HG03108 (cell line): ENCODE data around the gene SH3GLB1.

Source experiments
- ATAC-seq: cut with Tn5 transposase; IDR thresholded peaks from one replicate; pipeline ENCODE4 v1.9.1; 2021; ENCODE audit warnings: moderate library complexity; ENCODE audit not compliant: unreplicated experiment

Gene SH3GLB1

GRCh38 chr1:86773341-86774288, 69.2 kb downstream of the SH3GLB1 start:
- peak; percentile 18 for ATAC-seq

GRCh38 chr1:86774305-86775295, 70.2 kb downstream of the SH3GLB1 start:
- ATAC-seq = peak; percentile 99

DNA sequence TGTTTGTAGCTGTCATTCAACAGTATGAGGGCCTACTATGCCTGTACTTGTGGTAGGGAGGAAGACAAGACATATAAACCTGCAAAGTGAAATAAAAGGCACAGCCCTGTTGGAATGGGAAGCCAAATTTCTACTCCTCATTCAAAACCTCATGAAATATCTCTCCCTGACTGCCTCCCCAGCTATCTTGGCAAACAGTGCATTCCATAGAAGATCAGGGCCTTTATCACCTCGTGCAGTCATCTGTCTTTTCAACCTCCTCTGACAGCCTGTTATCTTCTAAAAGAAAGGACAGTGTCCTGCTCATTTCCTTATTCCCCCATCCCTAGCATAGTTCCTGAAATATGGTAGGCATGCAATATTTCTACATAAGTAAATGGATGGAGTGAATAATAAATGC, 71.0 kb downstream of the SH3GLB1 start:
- no peak for ATAC-seq

DNA sequence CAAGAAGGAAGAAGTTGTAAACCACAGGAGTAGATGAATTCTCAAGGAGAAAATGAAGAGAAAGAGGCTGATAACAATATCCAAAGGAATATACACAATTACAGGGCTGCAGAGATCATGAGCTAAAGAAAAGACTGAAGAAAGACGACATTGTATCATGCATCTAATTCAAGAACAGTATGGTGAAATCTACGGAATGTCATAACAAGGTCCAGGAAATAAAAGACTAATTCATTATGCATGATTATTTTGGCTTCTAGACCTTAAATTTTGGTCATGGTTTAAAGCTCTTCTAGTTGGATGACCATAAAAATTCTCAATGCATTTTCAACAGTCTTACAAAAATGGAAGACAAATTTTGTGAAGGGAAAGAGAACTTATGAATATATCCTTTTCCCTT, 71.7 kb downstream of the SH3GLB1 start:
- ATAC-seq = no peak

- no peak for ATAC-seq
These were observed 74.3 kb downstream of the SH3GLB1 start for GRCh38 chr1:86778569-86779239.

- ATAC-seq = no peak
These were observed 75.2 kb downstream of the SH3GLB1 start for GRCh38 chr1:86779308-86780191.

GRCh38 chr1:86782482-86782881, 78.1 kb downstream of the SH3GLB1 start:
- no peak for ATAC-seq

DNA sequence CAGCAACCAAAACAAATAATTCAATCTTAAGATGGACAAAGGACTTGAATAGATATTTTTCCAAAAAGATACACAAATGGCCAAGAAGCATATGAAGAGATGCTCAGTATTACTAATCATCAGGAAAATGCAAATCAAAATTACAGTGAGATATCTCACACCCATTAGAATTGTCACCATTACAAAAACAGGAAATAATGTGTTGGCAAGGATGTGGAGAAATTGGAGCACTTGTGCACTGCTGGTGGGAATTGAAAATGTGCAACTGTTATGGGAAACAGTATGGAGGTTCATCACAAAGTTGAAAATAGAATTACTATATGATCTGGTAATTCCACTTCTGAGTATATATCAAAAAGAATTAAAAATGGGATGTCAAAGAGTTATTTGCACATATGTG, 83.2 kb downstream of the SH3GLB1 start:
- ATAC-seq = no peak

DNA sequence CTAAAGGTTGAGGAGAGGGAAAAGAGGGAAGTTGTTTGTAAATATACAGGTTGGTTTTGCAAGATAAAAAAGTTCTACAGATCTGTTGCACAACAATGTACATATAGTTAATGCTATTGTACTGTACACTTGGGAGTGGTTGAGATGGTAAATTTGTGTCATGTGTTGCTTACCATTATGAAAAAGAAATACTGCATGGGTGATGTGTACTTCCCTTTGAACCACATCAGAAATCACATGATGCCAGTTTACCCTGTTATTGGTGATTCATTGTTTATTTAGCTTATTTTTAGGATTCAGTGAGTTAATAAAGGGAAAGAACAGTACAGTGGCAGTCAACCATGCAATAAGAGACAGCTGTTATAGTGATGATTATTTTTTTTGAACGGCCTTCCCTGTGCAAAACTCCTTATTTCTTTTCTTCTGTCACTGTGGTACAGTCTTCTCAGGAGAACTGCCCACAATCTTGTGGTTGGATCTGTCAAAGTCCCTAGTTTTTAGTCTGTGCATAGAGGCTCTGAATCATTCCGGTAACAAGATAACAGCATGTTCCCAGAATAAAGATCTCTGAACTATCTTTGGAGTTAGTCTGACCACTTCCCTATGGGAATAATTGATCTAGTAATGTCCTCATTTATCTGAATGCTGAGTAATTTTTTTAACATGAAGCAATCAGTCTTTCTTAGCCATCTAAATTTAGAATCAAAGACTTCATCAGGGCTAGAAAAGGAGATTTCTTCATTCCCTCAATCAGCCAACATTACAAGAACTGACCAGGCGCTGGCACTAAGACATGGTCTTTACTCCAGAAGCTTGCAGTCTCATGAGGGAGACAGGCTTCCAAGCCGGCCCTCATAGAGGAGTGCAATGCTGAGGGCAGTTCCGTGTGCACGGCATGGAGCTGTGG, 84.2 kb downstream of the SH3GLB1 start:
- ATAC-seq = no peak

GRCh38 chr1:86795316-86795715, 90.9 kb downstream of the SH3GLB1 start:
- no peak for ATAC-seq
